ENCODE results near the gene CTTNBP2. TPM values are rescaled to one million over a fixed set of nuclear protein-coding genes. Genes with fewer than 3 reads are reported as not detected.

Gene CTTNBP2
- total RNA-seq, 1 experiment from 2014 or later = 17.6 TPM

GRCh38 chr7:117675497-117676435, 197.5 kb downstream of the CTTNBP2 start:
- Mint-ChIP-seq H3K4me3 (no peak overlapping the region; a peak in 1 of 5 replicates), H3K27ac (peak overlapping the region; percentile 18 to 89 (median 82); a peak in 4 of 7 replicates), H3K27me3 (ENCODE audit: low read depth) (no peaks in the 10 kb centered on the region), H3K4me1 (peaks cover 54 to 56% of the 10 kb centered on the region in 2 experiments), H3K9me3 (peaks cover 0 to 3% of the 10 kb centered on the region in 2 experiments; a peak in 1 of 5 replicates), H3K36me3 (ENCODE audit: insufficient read depth in 1 of 3, low read depth in 3 of 3) (peaks cover 0 to 6% (median 0%) of the 10 kb centered on the region in 3 experiments; a peak in 2 of 7 replicates)
- H2BK15ac ChIP-seq (ENCODE audit: low read depth, low read length) = no peak overlapping the region
- no peaks in the 10 kb centered on the region for H3K79me1 ChIP-seq (ENCODE audit: insufficient read depth, low read depth, low read length, poor library complexity, severe bottlenecking)
- no peak overlapping the region for H3K56ac ChIP-seq (ENCODE audit: insufficient read length, low read depth, low read length)
- H3K23me2 ChIP-seq (ENCODE audit: insufficient read length, low read depth, low read length, poor library complexity, severe bottlenecking) = no peaks in the 10 kb centered on the region
- no peak overlapping the region for H2BK20ac ChIP-seq (ENCODE audit: low read depth, low read length, poor library complexity, severe bottlenecking)
- H3K4ac ChIP-seq (ENCODE audit: low read depth, low read length) = no peak overlapping the region
- no peak overlapping the region for H3K23ac ChIP-seq (ENCODE audit: insufficient read length, low read depth, low read length)
- TF ChIP-seq CTCF (conservative IDR thresholded peaks at IDR 0.05) = no peak
- H2BK12ac ChIP-seq (ENCODE audit: insufficient read length, low read depth, low read length) = no peak overlapping the region
- no peak overlapping the region for H3K18ac ChIP-seq (ENCODE audit: insufficient read length, low read depth, low read length)
- no peaks in the 10 kb centered on the region for H3K27me3 ChIP-seq (ENCODE audit: insufficient read depth, low read length)
- peaks cover 7% of the 10 kb centered on the region; the same call in 1 of the 2 replicates for H3K4me1 ChIP-seq (ENCODE audit: insufficient read depth, low read length)
- no peak overlapping the region for H4K5ac ChIP-seq (ENCODE audit: insufficient read length, low read depth, low read length)
- H2BK120ac ChIP-seq (ENCODE audit: low read depth, low read length, poor library complexity, severe bottlenecking) = no peak overlapping the region
- no peak overlapping the region for H3K4me2 ChIP-seq (ENCODE audit: insufficient read depth, insufficient read length, low read length)
- H3K79me2 ChIP-seq (ENCODE audit: insufficient read depth, low read length) = no peaks in the 10 kb centered on the region
- H2AK5ac ChIP-seq (ENCODE audit: insufficient read length, low read length) = no peak overlapping the region
- H2AFZ ChIP-seq (ENCODE audit: low read length) = no peak overlapping the region
- H3K9ac ChIP-seq (ENCODE audit: extremely low read depth, insufficient read length, low read length) = no peak overlapping the region
- H3K27ac ChIP-seq (ENCODE audit: insufficient read length, low read depth, low read length) = no peak overlapping the region
- WGBS (ENCODE audit: extremely low coverage, insufficient read length, low lambda C conversion rate) = no CpG with 5 or more reads among the region's 3 CpGs
- H2BK5ac ChIP-seq (ENCODE audit: insufficient read length, low read length) = no peak overlapping the region
- no peak overlapping the region for H4K8ac ChIP-seq (replicated peaks; ENCODE audit: insufficient read length, low read depth, low read length)
- H4K91ac ChIP-seq (ENCODE audit: insufficient read length, low read depth, low read length) = no peak overlapping the region
- H3K14ac ChIP-seq (ENCODE audit: insufficient read depth, low read length) = no peak overlapping the region
- H4K20me1 ChIP-seq (ENCODE audit: control insufficient read depth, insufficient read depth, insufficient read length) = no peaks in the 10 kb centered on the region
- H3K9me3 ChIP-seq (ENCODE audit: control insufficient read depth, low read depth, low read length) = no peaks in the 10 kb centered on the region
- no peak for DNase-seq
- no peak overlapping the region for H3T11ph ChIP-seq (ENCODE audit: low read length)
